GM19351 (cell line): ENCODE results near the gene FBXL17.
A peak's percentile ranks its signal among the peaks of the same experiment; 100 is the strongest.
"Not testable (repeated sequence)": the region's sequence is repeated elsewhere in the genome, so short reads cannot be mapped to it uniquely, and the experiment has no call there.

ENCODE experiments used
- ATAC-seq: cut with Tn5 transposase; IDR thresholded peaks from one replicate; pipeline ENCODE4 v1.9.1; 2021; ENCODE audit warnings: mild to moderate bottlenecking, moderate library complexity; ENCODE audit not compliant: unreplicated experiment

The FBXL17 gene

GRCh38 chr5:108168915-108169314 lies 213.0 kb downstream of the FBXL17 start:
- ATAC-seq = no peak

GRCh38 chr5:108167174-108167573 lies 214.7 kb downstream of the FBXL17 start:
- ATAC-seq = no peak

- ATAC-seq = no peak
These were observed 217.3 kb downstream of the FBXL17 start for GRCh38 chr5:108164574-108164973.

- not testable (repeated sequence) for ATAC-seq
These were observed 229.0 kb downstream of the FBXL17 start for GRCh38 chr5:108152854-108153253.

GRCh38 chr5:108149369-108149768 lies 232.5 kb downstream of the FBXL17 start:
- ATAC-seq = no peak

- ATAC-seq = peak; percentile 87
These were observed 233.2 kb downstream of the FBXL17 start for GRCh38 chr5:108148715-108149139.

- no peak for ATAC-seq
These were observed 235.7 kb downstream of the FBXL17 start for GRCh38 chr5:108146222-108146621.

- no peak for ATAC-seq
These were observed 236.5 kb downstream of the FBXL17 start for GRCh38 chr5:108145351-108145750.

- no peak for ATAC-seq
These were observed 237.6 kb downstream of the FBXL17 start for GRCh38 chr5:108144332-108144731.

GRCh38 chr5:108143581-108143980 lies 238.3 kb downstream of the FBXL17 start:
- no peak for ATAC-seq

GRCh38 chr5:108141676-108142075 lies 240.2 kb downstream of the FBXL17 start:
- peak; percentile 74 for ATAC-seq

GRCh38 chr5:108136493-108136892 lies 245.4 kb downstream of the FBXL17 start:
- ATAC-seq = no peak

- no peak for ATAC-seq
These were observed 252.8 kb downstream of the FBXL17 start for GRCh38 chr5:108129129-108129528.

- ATAC-seq = peak; percentile 48
These were observed 256.0 kb downstream of the FBXL17 start for GRCh38 chr5:108125771-108126511.

- ATAC-seq = no peak
These were observed 257.3 kb downstream of the FBXL17 start for GRCh38 chr5:108124596-108124995.

GRCh38 chr5:108122702-108123101 lies 259.2 kb downstream of the FBXL17 start:
- ATAC-seq = no peak

- no peak for ATAC-seq
These were observed 262.9 kb downstream of the FBXL17 start for GRCh38 chr5:108118813-108119514.

GRCh38 chr5:108115673-108116072 lies 266.2 kb downstream of the FBXL17 start:
- ATAC-seq = no peak

- ATAC-seq = no peak
These were observed 267.9 kb downstream of the FBXL17 start for GRCh38 chr5:108113950-108114349.

- no peak for ATAC-seq
These were observed 270.2 kb downstream of the FBXL17 start for GRCh38 chr5:108111736-108112135.

- ATAC-seq = no peak
These were observed 272.8 kb downstream of the FBXL17 start for GRCh38 chr5:108109059-108109458.

GRCh38 chr5:108104448-108104847 lies 277.4 kb downstream of the FBXL17 start:
- ATAC-seq = no peak
